Mesenchymal stem cell (in vitro differentiated cells and primary cell): ENCODE data around the gene RFX8.

Source experiments
- DNase-seq: peaks from one replicate; pipeline ENCODE4 v3.0.0-alpha.2; 2013
- H2AFZ ChIP-seq: one replicate; pipeline ENCODE4 v1.6.1; 2013; ENCODE audit warnings: low read depth, mild to moderate bottlenecking, control low read depth, inconsistent platforms, low read length, moderate library complexity
- H2AK5ac ChIP-seq: 2 replicates; pipeline ENCODE4 v1.6.1; 2013; ENCODE audit warnings: low read length, moderate library complexity, mild to moderate bottlenecking, inconsistent platforms; ENCODE audit not compliant: severe bottlenecking
- H2BK120ac ChIP-seq: one replicate; pipeline ENCODE4 v1.6.1; 2013; ENCODE audit warnings: low read depth, mild to moderate bottlenecking, inconsistent platforms, low read length, moderate library complexity
- H2BK12ac ChIP-seq, 2 experiments: one replicate each; pipeline ENCODE4 v1.6.1; 2013; ENCODE audit warnings: inconsistent platforms in 2 of 2, low read length in 2 of 2, mild to moderate bottlenecking in 2 of 2, moderate library complexity in 2 of 2, control low read depth in 1 of 2
- H2BK15ac ChIP-seq: one replicate; pipeline ENCODE4 v1.6.1; 2013; ENCODE audit warnings: mild to moderate bottlenecking, low read depth, inconsistent platforms; ENCODE audit not compliant: poor library complexity, severe bottlenecking
- H2BK5ac ChIP-seq: 2 replicates; pipeline ENCODE4 v1.6.1; 2013; ENCODE audit warnings: low read depth, mild to moderate bottlenecking, low read length, control low read depth, inconsistent platforms; ENCODE audit not compliant: poor library complexity, severe bottlenecking
- H3K14ac ChIP-seq, 2 experiments: one replicate each; pipeline ENCODE4 v1.6.1; 2013; ENCODE audit warnings: inconsistent platforms in 2 of 2, low read length in 2 of 2, control low read depth in 1 of 2, mild to moderate bottlenecking in 1 of 2, moderate library complexity in 1 of 2
- H3K18ac ChIP-seq, 2 experiments: one replicate each; pipeline ENCODE4 v1.6.1; 2013; ENCODE audit warnings: inconsistent platforms in 2 of 2, low read length in 2 of 2, control low read depth in 1 of 2, low read depth in 1 of 2, mild to moderate bottlenecking in 1 of 2
- H3K23ac ChIP-seq, 2 experiments: one replicate each; pipeline ENCODE4 v1.6.1; 2013; ENCODE audit warnings: inconsistent platforms in 2 of 2, low read length in 2 of 2, mild to moderate bottlenecking in 2 of 2, moderate library complexity in 2 of 2, control low read depth in 1 of 2
- H3K27ac ChIP-seq: 2 replicates; pipeline ENCODE4 v1.5.1; 2013; ENCODE audit warnings: mild to moderate bottlenecking, moderate library complexity, low read length, control low read depth, inconsistent platforms; ENCODE audit not compliant: poor library complexity, severe bottlenecking
- H3K27me3 ChIP-seq, 2 experiments: 2 replicates each; pipeline versions ENCODE4 v1.6.1 to v1.7.0; 2013; ENCODE audit warnings: low read length in 2 of 2, mild to moderate bottlenecking in 2 of 2, moderate library complexity in 2 of 2, control low read depth in 1 of 2, inconsistent platforms in 1 of 2; ENCODE audit not compliant: control insufficient read depth in 1 of 2, insufficient read depth in 1 of 2
- H3K36me3 ChIP-seq, 2 experiments: 2 replicates each; pipeline versions ENCODE4 v1.6.1 to v1.7.0; 2013; ENCODE audit warnings: low read length in 2 of 2, control low read depth in 1 of 2, inconsistent platforms in 1 of 2, low read depth in 1 of 2, mild to moderate bottlenecking in 1 of 2; ENCODE audit not compliant: insufficient read depth in 2 of 2, control insufficient read depth in 1 of 2
- H3K4ac ChIP-seq, 2 experiments: one replicate each; pipeline ENCODE4 v1.6.1; 2013; ENCODE audit warnings: inconsistent platforms in 2 of 2, low read length in 2 of 2, mild to moderate bottlenecking in 2 of 2, moderate library complexity in 2 of 2, control low read depth in 1 of 2, low read depth in 1 of 2
- H3K4me1 ChIP-seq: 2 replicates; pipeline ENCODE4 v1.6.1; 2013; ENCODE audit warnings: low read depth, low read length, control low read depth; ENCODE audit not compliant: control insufficient read depth, insufficient read depth
- H3K4me2 ChIP-seq: 2 replicates; pipeline ENCODE4 v1.6.1; 2013; ENCODE audit warnings: low read length, mild to moderate bottlenecking, inconsistent platforms; ENCODE audit not compliant: poor library complexity, severe bottlenecking
- H3K4me3 ChIP-seq, 2 experiments: 2 replicates each; pipeline versions ENCODE4 v1.5.1 to v1.7.0; 2013; ENCODE audit warnings: low read length in 2 of 2, mild to moderate bottlenecking in 2 of 2, control low read depth in 1 of 2, low read depth in 1 of 2; ENCODE audit not compliant: insufficient read depth in 1 of 2
- H3K79me1 ChIP-seq: replicated peaks from 2 replicates; pipeline ENCODE4 v1.6.1; 2013; ENCODE audit warnings: mild to moderate bottlenecking, control low read depth, low read length, inconsistent platforms; ENCODE audit not compliant: poor library complexity, severe bottlenecking
- H3K9ac ChIP-seq: 2 replicates; pipeline ENCODE4 v1.7.0; 2013; ENCODE audit warnings: mild to moderate bottlenecking, low read length, moderate library complexity
- H3K9me3 ChIP-seq: 2 replicates; pipeline ENCODE4 v1.7.0; 2013; ENCODE audit warnings: mild to moderate bottlenecking, low read length; ENCODE audit not compliant: control insufficient read depth
- H4K8ac ChIP-seq: one replicate; pipeline ENCODE4 v1.6.1; 2013; ENCODE audit warnings: inconsistent platforms, mild to moderate bottlenecking, low read length, moderate library complexity
- H4K91ac ChIP-seq: one replicate; pipeline ENCODE4 v1.6.1; 2013; ENCODE audit warnings: mild to moderate bottlenecking, low read length, inconsistent platforms
- WGBS: methylation state at CpG from one replicate; pipeline ENCODE4 v1.1.7; 2013; ENCODE audit warnings: mixed read lengths; 5-methylcytosine and 5-hydroxymethylcytosine counted together

RFX8 gene

DNA sequence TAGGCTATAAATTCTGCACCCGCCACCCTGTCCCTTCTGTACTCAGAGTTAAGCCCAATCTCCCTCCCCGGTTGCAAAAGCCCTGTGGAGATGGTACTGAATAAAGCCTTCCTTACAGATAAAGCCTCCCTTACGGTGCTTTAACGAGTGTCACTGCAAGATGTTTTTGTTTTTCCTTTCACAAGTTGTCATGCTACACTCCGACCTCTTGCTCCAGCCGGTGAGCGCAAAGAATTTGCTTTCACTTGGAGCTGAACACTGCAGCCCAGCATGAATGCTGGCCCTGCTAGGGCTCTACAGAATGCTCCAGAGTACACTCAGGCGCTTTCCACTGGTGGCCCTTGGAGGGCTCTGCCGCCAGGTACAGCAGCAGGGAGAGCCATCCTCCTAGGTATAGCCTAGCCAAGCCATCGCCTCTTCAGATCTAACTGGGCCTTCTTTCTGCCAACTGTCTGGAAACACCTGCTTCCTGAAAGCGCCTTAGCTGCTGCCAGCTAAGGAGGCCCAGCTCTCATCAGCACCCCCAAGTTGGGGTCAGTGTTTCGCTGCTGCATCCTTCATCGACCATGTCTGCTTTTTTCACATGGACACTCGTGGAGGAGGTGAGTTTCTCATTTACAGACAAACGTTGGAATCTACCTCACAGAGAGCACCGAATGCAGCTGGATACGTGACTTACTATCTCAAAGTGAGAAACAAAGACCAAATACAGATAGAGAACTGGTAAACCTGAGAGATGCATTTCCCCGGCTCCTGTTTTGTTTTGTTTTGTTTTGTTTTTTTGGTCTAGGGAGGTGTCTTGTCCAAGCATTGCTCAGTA lies 74.2 kb downstream of the RFX8 start:
- Histone ChIP-seq H3K14ac (no peak overlapping the region), H3K36me3 (peaks cover 0 to 85% of the 10 kb centered on the region in 2 experiments), H2BK12ac (no peak overlapping the region), H2BK15ac (no peak overlapping the region), H3K9me3 (no peaks in the 10 kb centered on the region), H4K91ac (peak overlapping the region; percentile 43), H3K4me1 (peaks cover 7% of the 10 kb centered on the region), H4K8ac (no peak overlapping the region), H2AFZ (no peak overlapping the region), H3K4ac (no peak overlapping the region), H3K79me1 (no peaks in the 10 kb centered on the region), H3K18ac (no peak overlapping the region), H3K9ac (no peak overlapping the region), H3K23ac (no peak overlapping the region), H2BK5ac (no peak overlapping the region), H3K4me3 (no peak overlapping the region), H3K27ac (no peak overlapping the region), H3K27me3 (peaks cover 0 to 10% of the 10 kb centered on the region in 2 experiments), H3K4me2 (no peak overlapping the region), H2BK120ac (no peak overlapping the region), H2AK5ac (peak overlapping the region; percentile 13)
- 75% methylated on average over 18 of the region's 18 CpGs for WGBS
- peak; percentile 40 for DNase-seq

DNA sequence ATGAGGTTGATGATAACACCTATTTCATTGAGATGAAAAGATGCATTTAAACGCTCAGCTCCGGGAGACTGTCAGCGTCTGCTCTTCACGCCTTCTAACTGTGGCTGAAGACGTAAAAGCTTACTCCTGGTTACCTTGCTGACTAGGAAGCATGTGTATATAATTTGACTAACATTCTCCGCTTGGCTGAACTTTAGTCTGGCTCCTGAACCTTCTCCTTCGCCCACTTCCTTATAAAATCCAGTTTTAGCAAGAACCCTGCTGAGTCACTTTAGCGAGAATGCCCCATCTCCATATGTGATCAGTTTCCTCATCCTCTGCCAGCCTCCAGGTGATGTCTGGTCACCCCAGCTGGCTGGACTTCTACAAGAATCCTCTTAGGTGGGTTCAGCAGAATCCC lies 74.9 kb downstream of the RFX8 start:
- Histone ChIP-seq H3K36me3 (peaks cover 0 to 85% of the 10 kb centered on the region in 2 experiments), H3K27me3 (peaks cover 0 to 10% of the 10 kb centered on the region in 2 experiments), H3K9me3 (no peaks in the 10 kb centered on the region), H3K4me1 (peaks cover 7% of the 10 kb centered on the region), H2BK120ac (no peak overlapping the region), H4K91ac (no peak overlapping the region), H2AFZ (no peak overlapping the region), H3K27ac (no peak overlapping the region), H2BK12ac (no peak overlapping the region), H2BK15ac (no peak overlapping the region), H3K4me3 (no peak overlapping the region), H3K4me2 (no peak overlapping the region), H3K9ac (no peak overlapping the region), H3K18ac (no peak overlapping the region), H2AK5ac (no peak overlapping the region), H3K14ac (no peak overlapping the region), H3K79me1 (no peaks in the 10 kb centered on the region), H3K4ac (no peak overlapping the region), H4K8ac (no peak overlapping the region), H3K23ac (no peak overlapping the region), H2BK5ac (no peak overlapping the region)
- 79% methylated on average over 8 of the region's 8 CpGs for WGBS
- DNase-seq: no peak

DNA sequence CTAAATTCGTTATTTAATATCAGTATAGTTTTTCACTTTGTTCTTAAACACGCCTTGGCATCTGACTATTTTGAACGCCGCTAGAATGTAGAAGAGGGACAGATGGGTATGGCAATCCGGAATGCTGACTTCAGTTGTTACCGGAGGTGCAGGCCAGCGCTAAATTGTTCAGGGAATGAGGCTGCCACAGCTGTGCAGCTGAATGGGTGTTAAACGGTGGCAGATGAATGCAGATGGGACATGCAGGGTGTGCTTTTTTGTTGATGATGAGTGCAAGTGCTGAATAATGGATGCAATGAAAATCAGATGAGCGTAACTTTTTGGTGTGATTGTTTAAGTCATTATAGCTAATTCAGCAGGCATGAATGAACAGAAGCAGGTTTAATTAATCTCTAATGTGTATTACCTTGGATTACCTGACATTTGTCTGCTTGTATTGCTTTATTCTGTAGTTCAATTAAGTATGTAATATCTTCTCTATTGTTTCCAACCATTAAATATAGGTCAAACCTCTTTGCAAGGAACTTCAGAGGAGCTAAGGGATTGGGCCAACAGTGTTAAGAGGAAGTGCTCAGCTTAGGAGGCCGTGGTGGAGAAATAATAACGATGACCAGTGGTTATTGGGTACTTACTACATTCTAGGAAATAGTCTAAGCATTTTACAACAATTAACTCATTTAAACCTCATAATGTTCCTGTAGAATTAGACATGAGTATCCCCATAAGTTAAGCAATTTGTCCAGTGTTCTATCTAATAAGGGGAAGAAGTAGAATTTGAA lies 75.7 kb downstream of the RFX8 start:
- Histone ChIP-seq H3K14ac (no peak overlapping the region), H2BK12ac (no peak overlapping the region), H3K79me1 (no peaks in the 10 kb centered on the region), H3K4me2 (no peak overlapping the region), H3K4me3 (no peak overlapping the region), H4K91ac (no peak overlapping the region), H3K4me1 (peaks cover 7% of the 10 kb centered on the region), H2BK5ac (no peak overlapping the region), H2AFZ (no peak overlapping the region), H3K23ac (no peak overlapping the region), H3K9ac (no peak overlapping the region), H3K9me3 (no peaks in the 10 kb centered on the region), H4K8ac (no peak overlapping the region), H3K4ac (no peak overlapping the region), H3K36me3 (peaks cover 0 to 81% of the 10 kb centered on the region in 2 experiments), H3K18ac (no peak overlapping the region), H2BK120ac (no peak overlapping the region), H3K27ac (no peak overlapping the region), H2BK15ac (no peak overlapping the region), H3K27me3 (peaks cover 0 to 4% of the 10 kb centered on the region in 2 experiments), H2AK5ac (no peak overlapping the region)
- no peak for DNase-seq
- WGBS: 92% methylated on average over 9 of the region's 11 CpGs

DNA sequence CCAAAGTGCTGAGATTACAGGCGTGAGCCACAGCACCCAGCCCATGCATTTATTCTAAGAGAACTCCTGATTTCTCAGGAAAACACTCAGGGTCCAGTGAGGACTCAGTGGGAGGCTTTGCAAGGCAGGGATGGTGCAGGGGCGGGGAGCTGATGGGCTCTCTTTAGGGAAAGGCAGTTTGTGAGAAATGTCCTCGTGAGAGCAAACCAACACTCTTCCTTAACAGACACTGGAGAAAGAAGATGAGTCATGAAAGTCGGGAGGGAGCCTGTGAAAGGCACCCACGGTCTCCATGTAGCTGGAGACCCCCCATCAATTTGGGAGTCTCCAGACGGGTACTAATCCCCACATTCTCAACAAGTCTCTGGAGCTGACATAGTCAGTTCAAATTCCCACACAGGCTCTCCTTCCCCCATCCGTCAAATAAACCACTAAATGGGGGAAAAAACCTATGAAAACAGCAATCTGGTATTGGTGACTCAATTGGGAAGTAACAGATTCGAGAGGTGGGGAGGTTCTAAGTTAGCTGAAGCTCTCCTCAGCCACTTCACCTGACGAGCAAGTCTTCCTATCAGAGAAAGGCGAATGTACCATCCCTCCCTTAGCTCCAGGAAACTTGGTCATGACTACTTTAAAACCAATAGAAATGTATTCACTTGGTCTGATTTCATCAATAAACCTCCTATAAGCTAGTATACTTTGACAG lies 76.6 kb downstream of the RFX8 start:
- no peak overlapping the region for H3K4me3 ChIP-seq
- H3K23ac ChIP-seq: no peak overlapping the region
- H2BK12ac ChIP-seq: no peak overlapping the region
- no peak overlapping the region for H3K9ac ChIP-seq
- DNase-seq: peak; percentile 30
- no peak overlapping the region for H3K14ac ChIP-seq
- H2BK15ac ChIP-seq: no peak overlapping the region
- WGBS: 77% methylated on average over 6 of the region's 10 CpGs
- H3K4me1 ChIP-seq: peaks cover 7% of the 10 kb centered on the region
- H2AK5ac ChIP-seq: no peak overlapping the region
- no peak overlapping the region for H3K27ac ChIP-seq
- no peaks in the 10 kb centered on the region for H3K79me1 ChIP-seq
- H4K91ac ChIP-seq: no peak overlapping the region
- H3K4ac ChIP-seq: no peak overlapping the region
- no peak overlapping the region for H2BK120ac ChIP-seq
- H4K8ac ChIP-seq: no peak overlapping the region
- no peaks in the 10 kb centered on the region for H3K9me3 ChIP-seq
- peaks cover 0 to 4% of the 10 kb centered on the region in 2 experiments for H3K27me3 ChIP-seq
- no peak overlapping the region for H3K18ac ChIP-seq
- peaks cover 0 to 81% of the 10 kb centered on the region in 2 experiments for H3K36me3 ChIP-seq
- no peak overlapping the region for H2BK5ac ChIP-seq
- H2AFZ ChIP-seq: no peak overlapping the region
- H3K4me2 ChIP-seq: no peak overlapping the region
